ENCODE data around the gene RBM15.
A peak's percentile ranks its signal among the peaks of the same experiment; 100 is the strongest.

The RBM15 gene

GRCh38 chr1:110340207-110340468 lies 961 bp downstream of the RBM15 start (continued):
- TF ChIP-seq ZNF639 (tag by site-specific recombination; IDR thresholded peaks at IDR 0.05) (no peak), ZNF221 (tag by site-specific recombination; IDR thresholded peaks at IDR 0.05; ENCODE audit: borderline replicate concordance) (no peak), ZNF362 (tag by site-specific recombination; IDR thresholded peaks at IDR 0.05) (no peak), ZBTB21 (tag by site-specific recombination; IDR thresholded peaks at IDR 0.05) (0 out of 2 replicates have a peak, but pooled peaks have one; percentile 2), ZNF223 (tag by site-specific recombination; IDR thresholded peaks at IDR 0.05) (0 out of 2 replicates have a peak, but pooled peaks have one; percentile 70), GLIS1 (tag by site-specific recombination; IDR thresholded peaks at IDR 0.05) (peak; percentile 86), ZNF544 (tag by site-specific recombination; IDR thresholded peaks at IDR 0.05) (no peak)
- TF ChIP-seq, protein P1, sequence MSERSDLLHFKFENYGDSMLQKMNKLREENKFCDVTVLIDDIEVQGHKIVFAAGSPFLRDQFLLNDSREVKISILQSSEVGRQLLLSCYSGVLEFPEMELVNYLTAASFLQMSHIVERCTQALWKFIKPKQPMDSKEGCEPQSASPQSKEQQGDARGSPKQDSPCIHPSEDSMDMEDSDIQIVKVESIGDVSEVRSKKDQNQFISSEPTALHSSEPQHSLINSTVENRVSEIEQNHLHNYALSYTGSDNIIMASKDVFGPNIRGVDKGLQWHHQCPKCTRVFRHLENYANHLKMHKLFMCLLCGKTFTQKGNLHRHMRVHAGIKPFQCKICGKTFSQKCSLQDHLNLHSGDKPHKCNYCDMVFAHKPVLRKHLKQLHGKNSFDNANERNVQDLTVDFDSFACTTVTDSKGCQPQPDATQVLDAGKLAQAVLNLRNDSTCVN (tag by site-specific recombination; optimal IDR thresholded peaks at IDR 0.05): no peak

GRCh38 chr1:110341146-110341871 lies 2.1 kb downstream of the RBM15 start:
- POLR2A ChIA-PET: interaction anchor here (0.6 kb wide), 1 partner anchor 739 kb away, joined by 5 read pairs; no protein-coding TSS in a partner anchor
- CTCF ChIA-PET: interaction anchor here (1.5 to 1.6 kb wide), 2 partner anchors 121 to 133 kb away, joined by 3 to 7 read pairs; no protein-coding TSS in a partner anchor
- Histone ChIP-seq H3K36me3 (ENCODE audit: control insufficient read depth in 2 of 2, insufficient read depth in 1 of 2, low read length in 2 of 2) (peaks cover 12 to 53% of the 10 kb centered on the region in 2 experiments; a peak in 2 of 3 replicates), H3K9me3 (ENCODE audit: control insufficient read depth, insufficient read depth, low read depth, low read length) (no peaks in the 10 kb centered on the region), H3K27ac (ENCODE audit: extremely low read depth, low read depth, low read length) (peak overlapping the region; percentile 6), H3K4me1 (ENCODE audit: control insufficient read depth, insufficient read depth, low read length) (peaks cover 15% of the 10 kb centered on the region), H3K4me3 (ENCODE audit: low read depth, low read length) (peak overlapping the region; percentile 78)
- no peak for TF ChIP-seq ZNF518A (tag by site-specific recombination; conservative IDR thresholded peaks at IDR 0.05; ENCODE audit: low read depth)
- TF ChIP-seq ZNF629 (tag by site-specific recombination; IDR thresholded peaks at IDR 0.05): peak; percentile 95
- TF ChIP-seq KLF7 (tag by site-specific recombination; IDR thresholded peaks at IDR 0.05; ENCODE audit: borderline replicate concordance): no peak
- TF ChIP-seq ZFP37 (tag by site-specific recombination; IDR thresholded peaks at IDR 0.05): peak; percentile 22; the same call in 1 of the 2 replicates
- no peak for TF ChIP-seq ZBTB48 (tag by site-specific recombination; IDR thresholded peaks at IDR 0.05)
- no peak for TF ChIP-seq ZNF792 (tag by site-specific recombination; IDR thresholded peaks at IDR 0.05)
- no peak for TF ChIP-seq ELK4 (IDR thresholded peaks at IDR 0.05; ENCODE audit: borderline replicate concordance, low read depth, low read length)
- 0 out of 2 replicates have a peak, but pooled peaks have one; percentile 6 for TF ChIP-seq ZSCAN30 (tag by site-specific recombination; IDR thresholded peaks at IDR 0.05)
- 0 out of 2 replicates have a peak, but pooled peaks have one; percentile 4 for TF ChIP-seq PRDM1 (tag by site-specific recombination; IDR thresholded peaks at IDR 0.05)
- TF ChIP-seq ZBTB17 (tag by site-specific recombination; IDR thresholded peaks at IDR 0.05): peak; percentile 98
- TF ChIP-seq ZFHX2 (tag by site-specific recombination; conservative IDR thresholded peaks at IDR 0.05): peak; percentile 64
- no peak for TF ChIP-seq ZNF239 (tag by site-specific recombination; IDR thresholded peaks at IDR 0.05)
- TF ChIP-seq ZNF341 (tag by site-specific recombination; IDR thresholded peaks at IDR 0.05; ENCODE audit: low read depth): peak; percentile 81
- TF ChIP-seq ZNF404 (tag by site-specific recombination; IDR thresholded peaks at IDR 0.05): no peak
- TF ChIP-seq SP2 (tag by site-specific recombination; IDR thresholded peaks at IDR 0.05): peak; percentile 77
- TF ChIP-seq ZNF354C (tag by site-specific recombination; IDR thresholded peaks at IDR 0.05; ENCODE audit: borderline replicate concordance, low read depth): no peak
- no peak for TF ChIP-seq ZNF623 (tag by site-specific recombination; IDR thresholded peaks at IDR 0.05)
- TF ChIP-seq ZNF624 (tag by site-specific recombination; IDR thresholded peaks at IDR 0.05): no peak
- TF ChIP-seq EGR2 (tag by site-specific recombination; IDR thresholded peaks at IDR 0.05; ENCODE audit: low read depth): no peak
- no peak for TF ChIP-seq ZNF830 (tag by site-specific recombination; IDR thresholded peaks at IDR 0.05; ENCODE audit: low read depth)

Data from HEK293 (cell line).